GM10266 (cell line): ENCODE measurements around the gene VPS26A.
"Not testable (repeated sequence)": the region's sequence is repeated elsewhere in the genome, so short reads cannot be mapped to it uniquely, and the experiment has no call there.

Experiments
- DNase-seq: peaks from one replicate; pipeline ENCODE4 v3.0.0; 2012; ENCODE audit errors: extremely low spot score
- TF ChIP-seq, protein P1 (sequence below): IDR thresholded peaks from 2 replicates; pipeline ENCODE4 v1.5.1; 2012; ENCODE audit warnings: mild to moderate bottlenecking, low read depth; ENCODE audit not compliant: control insufficient read depth, insufficient read depth; ENCODE audit errors: missing control alignments

Gene VPS26A

DNA sequence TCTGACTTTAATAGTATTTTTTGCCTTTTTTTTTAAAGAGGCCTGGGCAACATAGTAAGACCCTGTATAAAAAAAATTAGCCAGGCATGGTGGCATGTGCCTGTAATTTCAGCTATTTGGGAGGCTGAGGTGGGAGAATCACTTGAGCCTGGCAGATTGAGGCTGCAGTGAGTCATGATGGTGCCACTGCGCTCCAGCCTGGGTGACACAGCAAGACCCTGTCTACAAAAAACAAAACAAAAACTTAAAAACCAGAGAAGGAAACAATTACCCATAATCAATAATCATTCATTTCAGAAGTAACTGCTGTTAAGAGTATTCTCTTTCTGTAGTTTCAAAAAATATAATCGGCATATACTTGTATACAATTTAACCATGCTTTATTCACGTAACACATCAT is 28.0 kb downstream of the VPS26A start:
- TF ChIP-seq, protein P1, sequence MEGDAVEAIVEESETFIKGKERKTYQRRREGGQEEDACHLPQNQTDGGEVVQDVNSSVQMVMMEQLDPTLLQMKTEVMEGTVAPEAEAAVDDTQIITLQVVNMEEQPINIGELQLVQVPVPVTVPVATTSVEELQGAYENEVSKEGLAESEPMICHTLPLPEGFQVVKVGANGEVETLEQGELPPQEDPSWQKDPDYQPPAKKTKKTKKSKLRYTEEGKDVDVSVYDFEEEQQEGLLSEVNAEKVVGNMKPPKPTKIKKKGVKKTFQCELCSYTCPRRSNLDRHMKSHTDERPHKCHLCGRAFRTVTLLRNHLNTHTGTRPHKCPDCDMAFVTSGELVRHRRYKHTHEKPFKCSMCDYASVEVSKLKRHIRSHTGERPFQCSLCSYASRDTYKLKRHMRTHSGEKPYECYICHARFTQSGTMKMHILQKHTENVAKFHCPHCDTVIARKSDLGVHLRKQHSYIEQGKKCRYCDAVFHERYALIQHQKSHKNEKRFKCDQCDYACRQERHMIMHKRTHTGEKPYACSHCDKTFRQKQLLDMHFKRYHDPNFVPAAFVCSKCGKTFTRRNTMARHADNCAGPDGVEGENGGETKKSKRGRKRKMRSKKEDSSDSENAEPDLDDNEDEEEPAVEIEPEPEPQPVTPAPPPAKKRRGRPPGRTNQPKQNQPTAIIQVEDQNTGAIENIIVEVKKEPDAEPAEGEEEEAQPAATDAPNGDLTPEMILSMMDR, result no peak
- DNase-seq, result no peak

DNA sequence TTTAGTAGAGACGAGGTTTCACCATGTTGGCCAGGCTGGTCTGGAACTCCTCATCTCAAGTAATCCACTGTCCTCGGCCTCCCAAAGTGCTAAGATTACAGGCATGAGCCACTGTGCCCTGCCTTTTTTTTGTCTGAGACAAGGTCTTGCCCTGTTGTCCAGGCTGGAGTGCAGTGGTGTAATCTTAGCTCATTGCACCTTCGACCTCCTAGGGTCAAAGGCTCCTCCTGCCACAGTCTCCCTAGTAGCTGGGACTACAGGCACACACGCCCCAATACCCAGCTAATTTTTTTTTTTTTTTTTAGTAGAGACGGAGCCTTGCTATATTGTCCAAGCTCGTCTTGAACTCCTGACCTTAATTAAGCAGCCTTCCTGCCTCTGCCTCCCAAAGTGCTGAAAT is 29.2 kb downstream of the VPS26A start:
- no peak for DNase-seq
- TF ChIP-seq, protein P1, result no peak

DNA sequence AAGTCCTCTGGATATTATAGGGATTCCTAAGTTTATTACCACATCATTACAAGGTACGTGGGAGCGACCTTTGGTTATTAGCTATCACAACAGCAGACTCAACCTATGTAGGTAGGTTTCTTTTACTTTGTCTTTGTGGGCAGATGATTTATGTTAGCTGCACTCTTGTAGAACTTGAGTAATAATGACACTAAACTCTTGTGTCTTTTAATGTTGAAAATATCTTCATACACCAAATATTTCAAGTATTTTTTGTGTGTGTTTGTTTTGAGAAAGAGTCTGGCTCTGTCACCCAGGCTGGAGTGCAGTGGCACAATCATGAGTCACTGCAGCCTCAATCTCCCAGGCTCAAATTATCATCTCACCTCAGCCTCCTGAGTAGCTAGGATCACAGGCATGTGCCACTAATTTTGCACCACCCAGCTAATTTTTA is 36.8 kb downstream of the VPS26A start:
- DNase-seq, result no peak
- TF ChIP-seq, protein P1, result no peak

DNA sequence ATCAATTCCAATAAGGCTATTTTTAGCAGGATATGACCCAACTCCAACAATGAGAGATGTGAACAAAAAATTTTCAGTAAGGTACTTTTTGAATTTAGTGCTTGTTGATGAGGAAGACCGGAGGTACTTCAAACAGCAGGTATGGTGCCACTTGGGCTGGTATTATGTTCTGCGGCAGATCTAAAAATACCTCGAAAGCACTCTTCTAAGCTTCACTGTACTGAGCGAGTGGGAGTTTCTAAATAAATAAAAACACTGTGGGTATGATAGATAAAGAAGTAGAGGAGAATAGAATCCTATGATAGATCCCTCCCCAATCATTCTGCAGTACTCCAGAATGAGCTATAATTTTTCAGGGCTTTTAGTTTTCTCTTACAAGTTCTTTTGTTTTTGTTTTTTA is 44.5 kb downstream of the VPS26A start:
- no peak for DNase-seq
- TF ChIP-seq, protein P1, result no peak

DNA sequence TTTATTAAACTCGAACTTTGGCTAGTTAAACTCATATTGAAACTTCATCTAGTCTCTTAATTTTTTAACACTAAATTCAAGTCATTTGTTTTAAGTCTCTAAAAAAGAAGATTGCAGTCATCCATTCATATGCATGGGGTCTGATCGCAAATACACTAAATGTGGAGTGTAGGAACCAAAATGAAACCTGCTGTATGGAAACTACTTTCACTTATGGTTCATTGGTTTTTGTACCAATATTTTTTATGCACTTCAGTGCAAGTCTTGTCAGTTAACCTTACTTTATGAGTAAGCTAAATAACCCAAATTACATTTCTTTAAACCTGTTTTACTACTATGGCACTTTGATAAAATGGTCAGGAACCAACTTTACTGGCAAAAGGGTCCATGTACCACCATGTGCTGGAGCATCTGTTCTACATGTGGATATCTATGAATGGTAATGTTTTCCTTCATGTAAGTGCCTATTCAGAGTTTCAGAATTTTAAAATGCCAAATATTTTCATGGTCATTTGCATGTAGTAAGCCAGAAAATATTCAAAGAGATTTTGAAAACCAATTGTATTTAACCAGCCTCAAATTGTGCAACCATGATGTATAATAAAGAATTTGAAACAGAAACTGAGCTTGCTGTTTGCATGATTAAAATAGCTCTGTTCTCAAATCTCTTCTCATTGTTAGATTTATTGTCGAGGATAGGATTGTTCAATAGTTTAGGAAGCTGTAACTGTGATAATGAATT is 48.4 kb downstream of the VPS26A start:
- TF ChIP-seq, protein P1, result no peak
- DNase-seq, result peak; percentile 12

DNA sequence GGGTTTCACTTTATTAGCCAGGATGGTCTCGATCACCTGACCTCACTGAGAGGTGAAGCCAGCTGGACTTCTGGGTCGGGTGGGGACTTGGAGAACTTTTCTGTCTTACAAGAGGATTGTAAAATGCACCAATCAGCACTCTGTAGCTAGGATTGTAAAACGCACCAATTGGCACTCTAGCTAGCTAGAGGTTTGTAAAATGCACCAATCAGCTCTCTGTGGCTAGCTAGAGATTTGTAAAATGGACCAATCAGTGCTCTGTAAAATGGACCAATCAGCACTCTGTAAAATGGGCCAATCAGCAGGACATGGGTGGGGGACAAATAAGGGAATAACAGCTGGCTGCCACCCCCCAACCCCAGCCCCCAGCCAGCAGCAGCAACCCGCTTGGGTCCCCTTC is 51.3 kb downstream of the VPS26A start:
- DNase-seq, result not testable (repeated sequence)

DNA sequence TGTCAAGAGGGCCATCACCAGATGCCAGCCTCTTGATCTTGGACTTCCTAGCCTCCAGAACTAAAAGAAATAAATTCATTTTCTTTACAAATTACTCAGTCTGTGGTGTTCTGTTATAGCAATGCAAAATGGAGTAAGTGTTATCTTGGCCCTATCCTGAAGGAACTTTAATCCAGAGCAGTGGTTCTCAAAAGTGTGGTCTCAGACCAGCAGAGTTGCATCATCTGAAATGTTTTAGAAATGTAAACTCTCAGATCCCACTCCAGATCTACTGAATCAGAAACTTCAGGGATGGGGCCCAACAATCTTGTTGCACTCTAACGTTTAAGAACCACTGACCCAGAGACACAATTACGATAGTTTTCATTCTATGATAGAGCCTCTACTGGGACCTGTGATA is 52.8 kb downstream of the VPS26A start:
- no peak for DNase-seq
- TF ChIP-seq, protein P1, result no peak

DNA sequence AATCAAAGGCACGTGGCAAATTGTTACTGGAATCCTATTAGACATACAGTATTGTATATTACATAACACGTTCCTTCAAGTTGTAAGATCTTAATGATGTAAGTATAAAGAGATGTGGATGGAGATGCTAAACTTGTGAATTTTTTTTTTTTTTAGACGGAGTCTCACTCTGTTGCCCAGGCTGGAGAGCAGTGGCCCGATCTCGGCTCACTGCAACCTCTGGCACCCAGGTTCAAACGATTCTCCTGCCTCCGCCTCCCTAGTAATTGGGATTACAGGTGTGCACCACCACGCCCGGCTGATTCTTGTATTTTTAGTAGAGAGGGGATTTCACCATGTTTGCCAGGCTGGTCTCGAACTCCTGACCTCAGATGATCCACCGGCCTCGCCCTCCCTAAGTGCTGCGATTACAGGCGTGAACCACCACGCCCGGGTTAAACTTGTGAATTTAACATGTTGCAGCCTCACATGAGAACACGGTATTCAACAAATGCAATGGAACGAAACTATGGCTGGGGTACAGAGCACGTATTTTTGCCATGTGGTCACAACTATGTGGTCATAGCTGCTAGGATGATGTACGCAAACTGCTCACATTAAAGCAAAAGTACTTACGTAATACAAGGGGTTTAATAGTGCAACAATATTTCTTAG is 55.2 kb downstream of the VPS26A start:
- no peak for DNase-seq
- TF ChIP-seq, protein P1, result no peak
